SU-DHL-6 (cell line): Measurements from ENCODE around the gene CFAP92.

Source experiments
- H2AFZ ChIP-seq: fragments of 200-600 bp; sonication (generic); 2 replicates; pipeline ENCODE4 v1.6.1; 2014; ENCODE audit warnings: low read depth, mild to moderate bottlenecking, moderate library complexity, mixed read lengths, antibody characterized with exemption, low read length; ENCODE audit not compliant: severe bottlenecking
- H3F3A ChIP-seq: fragments of 200-600 bp; shearing (Covaris generic); 2 replicates; pipeline ENCODE4 v1.6.0; 2016; ENCODE audit warnings: antibody characterized with exemption, mild to moderate bottlenecking; ENCODE audit not compliant: insufficient read depth
- H3K27ac ChIP-seq: fragments of 200-600 bp; sonication (generic); 2 replicates; pipeline ENCODE4 v1.5.1; 2016; ENCODE audit warnings: low read depth, mild to moderate bottlenecking, low read length, moderate library complexity, mixed read lengths
- H3K27me3 ChIP-seq: fragments of 200-600 bp; sonication (generic), shearing (Covaris generic); 2 replicates; pipeline ENCODE4 v1.6.0; 2014; ENCODE audit warnings: mild to moderate bottlenecking, low read length
- H3K36me3 ChIP-seq: fragments of 200-600 bp; sonication (generic); 2 replicates; pipeline ENCODE4 v1.6.1; 2014; ENCODE audit warnings: mild to moderate bottlenecking, low read length, mixed read lengths
- H3K4me2 ChIP-seq: fragments of 300-600, 200-600 bp; shearing (Covaris generic), sonication (generic); 2 replicates; pipeline ENCODE4 v1.6.0; 2014; ENCODE audit warnings: low read length, low read depth, mild to moderate bottlenecking; ENCODE audit not compliant: poor library complexity, severe bottlenecking
- H3K4me3 ChIP-seq: fragments of 200-600 bp; sonication (generic); 2 replicates; pipeline ENCODE4 v1.5.1; 2014; ENCODE audit warnings: antibody characterized with exemption, low read length, mild to moderate bottlenecking, mixed read lengths; ENCODE audit not compliant: insufficient read depth, poor library complexity, severe bottlenecking
- H3K79me2 ChIP-seq: fragments of 200-600 bp; sonication (generic); 2 replicates; pipeline ENCODE4 v1.6.1; 2014; ENCODE audit warnings: mild to moderate bottlenecking, low read length, moderate library complexity; ENCODE audit not compliant: insufficient read depth
- H3K9ac ChIP-seq: fragments of 200-600 bp; sonication (generic); 2 replicates; pipeline ENCODE4 v1.7.0; 2014; ENCODE audit warnings: mild to moderate bottlenecking, low read length
- H3K9me2 ChIP-seq: fragments of 200-600 bp; sonication (generic); replicated peaks from 2 replicates; pipeline ENCODE4 v1.6.1; 2014; ENCODE audit warnings: low read length; ENCODE audit not compliant: insufficient read depth
- H3K9me3 ChIP-seq: fragments of 200-600 bp; sonication (generic); 2 replicates; pipeline ENCODE4 v1.6.1; 2014; ENCODE audit warnings: low read length, mixed read lengths; ENCODE audit not compliant: insufficient read depth
- H4K20me1 ChIP-seq: fragments of 200-600 bp; sonication (generic); 2 replicates; pipeline ENCODE4 v1.6.1; 2014; ENCODE audit warnings: low read depth, mild to moderate bottlenecking, antibody characterized with exemption, low read length, moderate library complexity, mixed read lengths
- CTCF ChIP-seq: fragments of 200-600 bp; sonication (generic); IDR thresholded peaks from one replicate; pipeline ENCODE4 v1.5.1; 2017; ENCODE audit warnings: antibody characterized with exemption, mild to moderate bottlenecking, low read length, moderate library complexity; ENCODE audit not compliant: insufficient read depth, poor library complexity, severe bottlenecking
- EZH2phosphoT487 ChIP-seq: fragments of 200-600 bp; sonication (generic), shearing (Covaris generic); conservative IDR thresholded peaks from 2 replicates; pipeline ENCODE4 v1.6.1; 2018; ENCODE audit warnings: mild to moderate bottlenecking, antibody characterized with exemption, low read length, moderate library complexity, mixed read lengths

The CFAP92 gene

DNA sequence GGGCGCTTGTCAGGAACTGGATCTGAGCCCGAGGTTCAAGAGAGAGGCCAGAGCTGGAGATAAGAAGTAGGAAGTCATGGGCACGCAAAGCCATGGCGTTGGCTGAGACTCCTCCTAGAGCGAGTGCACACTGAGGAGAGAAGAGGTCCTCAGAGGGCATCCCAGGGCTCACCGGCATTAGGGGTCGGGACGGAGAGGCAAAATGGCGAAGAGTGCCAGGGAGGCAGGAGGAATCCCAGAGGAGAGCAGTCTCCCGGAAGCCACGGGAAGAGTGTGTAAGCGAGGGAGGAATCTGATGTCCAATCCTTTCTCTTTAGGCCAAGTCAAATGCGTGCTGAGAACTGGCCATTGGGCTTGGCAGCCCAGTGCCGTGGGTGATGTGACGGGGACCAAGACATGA lies 31.2 kb upstream of the CFAP92 start:
- no peak overlapping the region for H3K27ac ChIP-seq
- H3K4me3 ChIP-seq: no peak overlapping the region
- H3F3A ChIP-seq: no peaks in the 10 kb centered on the region
- no peaks in the 10 kb centered on the region for H3K79me2 ChIP-seq
- no peak overlapping the region for H2AFZ ChIP-seq
- H3K9me2 ChIP-seq: no peaks in the 10 kb centered on the region
- no peaks in the 10 kb centered on the region for H3K27me3 ChIP-seq
- H3K36me3 ChIP-seq: no peaks in the 10 kb centered on the region
- no peak overlapping the region for H3K4me2 ChIP-seq
- no peaks in the 10 kb centered on the region for H4K20me1 ChIP-seq
- H3K9ac ChIP-seq: no peak overlapping the region
- TF ChIP-seq EZH2phosphoT487 (no peak), CTCF (no peak)
- H3K9me3 ChIP-seq: no peaks in the 10 kb centered on the region

GRCh38 chr3:129023909-129024308 lies 30.0 kb upstream of the CFAP92 start:
- H3F3A ChIP-seq: no peaks in the 10 kb centered on the region
- H4K20me1 ChIP-seq: no peaks in the 10 kb centered on the region
- TF ChIP-seq EZH2phosphoT487 (no peak), CTCF (no peak)
- no peaks in the 10 kb centered on the region for H3K36me3 ChIP-seq
- H3K9me2 ChIP-seq: no peaks in the 10 kb centered on the region
- no peak overlapping the region for H3K4me3 ChIP-seq
- no peaks in the 10 kb centered on the region for H3K9me3 ChIP-seq
- no peak overlapping the region for H3K27ac ChIP-seq
- H3K9ac ChIP-seq: no peak overlapping the region
- no peaks in the 10 kb centered on the region for H3K27me3 ChIP-seq
- H3K4me2 ChIP-seq: no peak overlapping the region
- H3K79me2 ChIP-seq: no peaks in the 10 kb centered on the region
- H2AFZ ChIP-seq: no peak overlapping the region

DNA sequence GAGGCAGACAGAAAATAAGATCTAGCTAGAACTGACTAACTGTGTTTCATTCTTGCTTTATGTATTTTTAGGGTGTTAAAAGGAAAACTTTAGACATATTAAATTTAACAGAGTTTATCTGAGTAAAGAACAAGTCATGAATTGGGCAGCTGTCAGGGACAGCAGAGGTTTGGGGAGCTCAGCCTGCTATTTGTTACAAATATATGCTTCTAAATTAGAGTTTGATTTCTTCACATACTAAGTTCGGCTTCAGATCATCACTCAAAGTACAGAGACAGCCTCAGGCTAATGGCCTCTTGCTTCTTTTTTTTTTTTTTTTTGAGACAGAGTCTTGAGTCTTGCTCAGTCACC lies 29.1 kb upstream of the CFAP92 start:
- Histone ChIP-seq H3K9ac (no peak overlapping the region), H3K79me2 (no peaks in the 10 kb centered on the region), H3K27ac (no peak overlapping the region), H3K36me3 (no peaks in the 10 kb centered on the region), H3K4me2 (no peak overlapping the region), H3K4me3 (no peak overlapping the region), H3K9me2 (no peaks in the 10 kb centered on the region), H3F3A (no peaks in the 10 kb centered on the region), H2AFZ (no peak overlapping the region), H3K9me3 (no peaks in the 10 kb centered on the region), H3K27me3 (no peaks in the 10 kb centered on the region), H4K20me1 (no peaks in the 10 kb centered on the region)
- no peak for TF ChIP-seq CTCF
- TF ChIP-seq EZH2phosphoT487: no peak
